GM06990 (cell line): ENCODE results near the gene GPR31.

ENCODE experiments used
- DNase-seq: peaks from one replicate; pipeline ENCODE4 v3.0.0-alpha.2; 2011; ENCODE audit not compliant: insufficient read length; ENCODE audit errors: extremely low read depth
- H3K27me3 ChIP-seq: replicated peaks from 2 replicates; pipeline ENCODE4 v1.6.0; 2011; ENCODE audit warnings: low read length; ENCODE audit not compliant: control insufficient read depth, insufficient read depth
- H3K36me3 ChIP-seq: 2 replicates; pipeline ENCODE4 v1.5.1; 2011; ENCODE audit warnings: low read length; ENCODE audit not compliant: control insufficient read depth, insufficient read depth
- H3K4me3 ChIP-seq: replicated peaks from 2 replicates; pipeline ENCODE4 v1.5.1; 2011; ENCODE audit warnings: low read depth, mild to moderate bottlenecking, control low read depth, low read length
- TF ChIP-seq, protein P1 (sequence below): IDR thresholded peaks from 2 replicates; pipeline ENCODE4 v1.5.1; 2011; ENCODE audit warnings: low read length, control low read depth, mild to moderate bottlenecking, inconsistent platforms; ENCODE audit not compliant: insufficient read depth, poor library complexity, severe bottlenecking

Gene GPR31

DNA sequence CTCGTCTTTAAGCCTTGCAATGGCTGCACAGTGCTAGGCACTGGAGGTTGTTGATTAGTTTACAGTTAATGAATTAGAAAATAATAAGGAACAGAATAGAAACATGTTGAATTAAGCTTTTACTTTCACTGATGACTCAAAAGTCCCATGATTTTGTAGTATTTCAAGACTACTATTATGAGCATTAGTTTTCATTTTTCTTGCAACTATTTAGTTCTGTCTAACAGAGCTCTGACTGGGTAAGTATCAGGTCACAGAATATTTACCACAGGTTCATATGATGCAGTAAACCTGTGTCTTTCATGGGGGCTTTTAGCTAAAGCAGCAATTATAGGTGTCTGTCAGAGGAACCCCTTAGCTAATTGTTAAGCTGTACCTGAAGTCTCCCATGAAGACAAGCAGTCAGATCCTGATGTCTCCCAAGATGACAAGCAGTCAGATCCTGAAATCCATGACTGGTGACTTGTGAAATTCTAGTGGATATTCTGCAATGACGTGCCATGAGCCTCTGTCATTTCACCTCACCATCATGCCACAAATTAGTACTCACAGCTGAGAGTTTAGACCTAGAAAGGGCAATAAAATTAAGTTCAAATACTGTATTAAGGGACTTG is 8.2 kb upstream of the GPR31 start:
- TF ChIP-seq, protein P1, sequence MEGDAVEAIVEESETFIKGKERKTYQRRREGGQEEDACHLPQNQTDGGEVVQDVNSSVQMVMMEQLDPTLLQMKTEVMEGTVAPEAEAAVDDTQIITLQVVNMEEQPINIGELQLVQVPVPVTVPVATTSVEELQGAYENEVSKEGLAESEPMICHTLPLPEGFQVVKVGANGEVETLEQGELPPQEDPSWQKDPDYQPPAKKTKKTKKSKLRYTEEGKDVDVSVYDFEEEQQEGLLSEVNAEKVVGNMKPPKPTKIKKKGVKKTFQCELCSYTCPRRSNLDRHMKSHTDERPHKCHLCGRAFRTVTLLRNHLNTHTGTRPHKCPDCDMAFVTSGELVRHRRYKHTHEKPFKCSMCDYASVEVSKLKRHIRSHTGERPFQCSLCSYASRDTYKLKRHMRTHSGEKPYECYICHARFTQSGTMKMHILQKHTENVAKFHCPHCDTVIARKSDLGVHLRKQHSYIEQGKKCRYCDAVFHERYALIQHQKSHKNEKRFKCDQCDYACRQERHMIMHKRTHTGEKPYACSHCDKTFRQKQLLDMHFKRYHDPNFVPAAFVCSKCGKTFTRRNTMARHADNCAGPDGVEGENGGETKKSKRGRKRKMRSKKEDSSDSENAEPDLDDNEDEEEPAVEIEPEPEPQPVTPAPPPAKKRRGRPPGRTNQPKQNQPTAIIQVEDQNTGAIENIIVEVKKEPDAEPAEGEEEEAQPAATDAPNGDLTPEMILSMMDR: no peak
- Histone ChIP-seq H3K27me3 (no peaks in the 10 kb centered on the region), H3K36me3 (no peaks in the 10 kb centered on the region), H3K4me3 (no peak overlapping the region)
- no peak for DNase-seq

DNA sequence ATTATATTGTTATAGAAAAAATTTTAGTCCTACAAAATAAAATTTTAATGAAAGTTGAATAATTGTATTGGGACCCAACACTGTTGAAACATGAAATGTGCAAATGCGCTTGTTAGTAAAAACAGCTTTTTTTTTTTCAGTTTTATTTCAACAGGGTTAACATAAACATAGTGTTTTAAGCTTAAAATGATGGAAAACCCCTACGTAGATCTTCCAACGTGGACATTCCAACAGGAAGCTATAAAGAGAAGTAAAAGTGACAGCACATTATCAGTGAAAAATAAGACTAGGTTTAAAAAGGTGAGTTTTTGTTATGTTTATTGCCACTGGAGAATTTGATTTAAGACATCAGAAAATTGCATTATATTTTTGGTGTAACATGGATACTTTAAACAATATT is 6.5 kb upstream of the GPR31 start:
- no peak for DNase-seq
- no peak overlapping the region for H3K4me3 ChIP-seq
- no peaks in the 10 kb centered on the region for H3K36me3 ChIP-seq
- TF ChIP-seq, protein P1: no peak
- no peaks in the 10 kb centered on the region for H3K27me3 ChIP-seq

DNA sequence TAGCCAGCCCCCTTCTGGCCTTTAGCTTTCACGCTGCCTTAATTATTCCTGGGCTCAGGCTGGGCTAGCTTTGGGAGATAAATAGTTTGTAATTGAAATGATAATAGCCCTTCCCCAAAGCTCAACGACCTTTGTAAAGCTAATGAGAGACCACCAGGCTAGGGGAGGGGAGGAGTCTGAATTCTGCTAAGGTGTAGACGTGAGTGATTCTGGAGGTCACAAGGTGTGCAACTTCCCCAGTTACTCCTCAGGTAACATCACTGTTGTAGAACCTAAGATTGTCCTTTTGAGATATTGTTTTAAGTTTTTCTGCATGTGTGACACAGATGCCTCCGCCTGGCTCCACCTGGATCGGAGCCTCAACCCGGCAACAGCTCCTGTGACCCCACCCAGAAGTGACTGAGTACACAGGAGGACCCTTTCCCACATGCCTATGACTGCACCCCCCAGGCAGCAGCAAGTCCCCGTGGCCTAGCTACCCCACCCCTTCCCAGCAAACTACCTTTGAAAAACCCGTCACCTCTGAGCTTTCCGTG is 5.8 kb upstream of the GPR31 start:
- H3K36me3 ChIP-seq: no peaks in the 10 kb centered on the region
- TF ChIP-seq, protein P1: no peak
- H3K4me3 ChIP-seq: no peak overlapping the region
- DNase-seq: no peak
- no peaks in the 10 kb centered on the region for H3K27me3 ChIP-seq

DNA sequence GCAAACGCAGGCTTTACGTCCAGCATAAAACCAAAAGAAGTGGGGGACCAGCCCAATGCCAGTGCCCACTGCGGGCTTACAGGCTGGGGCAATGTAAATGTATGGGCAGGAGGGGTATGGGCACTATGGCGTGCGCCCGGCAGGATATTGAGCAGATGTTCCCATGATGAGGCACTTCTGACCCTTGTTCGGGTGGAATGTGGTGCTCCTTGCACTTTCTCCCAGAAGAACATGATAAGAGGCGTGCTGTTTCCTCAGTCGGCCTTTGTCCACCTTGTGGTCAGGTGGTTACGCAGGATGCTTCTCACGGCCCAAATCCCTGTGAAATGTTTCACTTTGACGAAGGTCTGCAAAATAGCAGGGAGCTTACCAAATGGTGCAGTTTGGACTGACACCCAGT is 4.8 kb upstream of the GPR31 start:
- H3K36me3 ChIP-seq: no peaks in the 10 kb centered on the region
- no peak for DNase-seq
- TF ChIP-seq, protein P1: no peak

DNA sequence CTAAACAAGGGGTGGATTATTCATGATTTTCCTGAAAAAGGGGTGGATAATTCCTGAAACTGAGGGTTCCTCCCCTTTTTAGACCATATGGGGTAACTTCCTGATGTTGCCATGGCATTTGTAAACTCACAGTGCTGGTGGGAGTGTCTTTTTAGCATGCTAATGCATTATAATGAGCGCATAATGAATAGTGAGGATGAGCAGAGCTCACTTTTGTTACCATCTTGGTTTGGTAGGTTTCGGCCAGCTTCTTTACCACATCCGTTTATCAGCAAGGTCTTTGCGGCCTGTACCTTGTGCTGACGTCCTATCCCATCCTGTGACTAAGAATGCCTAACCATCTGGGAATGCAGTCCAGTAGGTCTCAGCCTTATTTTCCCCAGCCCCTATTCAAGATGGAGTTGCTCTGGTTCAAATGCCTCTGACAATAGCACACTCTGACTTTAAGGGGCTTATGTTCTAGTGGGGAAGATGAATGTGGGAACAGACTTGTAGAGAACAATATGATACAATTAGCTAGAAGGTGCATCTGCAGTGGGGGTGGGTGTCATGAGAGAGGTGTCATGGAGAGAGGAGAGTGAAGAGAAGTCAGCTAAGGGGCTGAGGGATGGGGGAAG is 4.2 kb upstream of the GPR31 start:
- H3K4me3 ChIP-seq: no peak overlapping the region
- TF ChIP-seq, protein P1: no peak
- no peaks in the 10 kb centered on the region for H3K36me3 ChIP-seq
- DNase-seq: no peak
- no peaks in the 10 kb centered on the region for H3K27me3 ChIP-seq

More for the DNA sequence above, 4.8 kb upstream of the GPR31 start:
- H3K4me3 ChIP-seq: no peak overlapping the region
- no peaks in the 10 kb centered on the region for H3K27me3 ChIP-seq
